Measurements from ENCODE around the gene FSD2.

- TF ChIP-seq EZH2 (IDR thresholded peaks at IDR 0.05; ENCODE audit: low read length, unreplicated experiment) (no peak), CTCF (conservative IDR thresholded peaks at IDR 0.05; ENCODE audit: low read depth, low read length) (no peak)
Measured at GRCh38 chr15:82812994-82813393, 7.1 kb upstream of the FSD2 start.

All from PC-3 (cell line).